ENCODE data around the gene CAMK4.

CAMK4 gene

GRCh38 chr5:111447099-111447498 is 222.9 kb downstream of the CAMK4 start:
- no peak for DNase-seq

DNA sequence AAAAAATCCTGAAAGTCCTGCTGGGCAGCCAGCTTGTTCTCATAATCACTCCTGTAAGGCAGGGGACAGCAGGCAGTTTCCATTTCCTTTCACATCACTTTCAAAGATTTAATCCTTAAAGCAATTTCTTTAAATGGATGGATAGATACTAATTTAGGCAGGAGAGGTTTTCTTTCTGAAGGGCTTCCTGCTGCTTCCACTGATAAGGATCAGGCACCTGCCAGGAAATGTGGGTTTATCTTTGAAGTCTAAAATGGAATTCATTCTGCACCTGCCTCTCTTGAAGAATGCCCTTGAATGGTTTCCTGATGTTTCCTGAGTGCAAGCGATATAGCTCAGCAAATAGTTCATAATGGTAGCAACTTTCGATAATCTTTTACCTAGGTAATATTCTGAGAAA is 223.6 kb downstream of the CAMK4 start:
- no peak for DNase-seq

- DNase-seq, result no peak
Measured at GRCh38 chr5:111453295-111453694, 229.1 kb downstream of the CAMK4 start.

DNA sequence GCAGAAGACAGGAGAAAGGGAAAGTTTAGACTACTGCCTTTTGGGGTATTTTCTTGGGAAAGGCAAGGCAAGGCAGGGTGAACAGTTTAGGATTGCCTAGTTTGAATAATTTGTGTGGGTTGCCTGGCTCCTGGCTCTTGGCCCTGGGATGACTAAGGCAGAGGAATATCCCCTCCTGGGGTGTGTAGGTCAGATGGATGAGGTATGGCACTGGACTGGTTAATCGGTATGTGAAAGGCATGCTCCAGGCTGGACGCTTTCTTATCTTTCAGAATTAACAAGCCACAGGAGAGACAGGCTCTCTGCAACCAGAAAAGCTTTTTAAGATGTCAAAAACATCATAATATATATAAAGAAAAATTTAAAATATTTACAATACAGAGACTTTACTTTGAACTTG is 229.6 kb downstream of the CAMK4 start:
- DNase-seq, result no peak

DNA sequence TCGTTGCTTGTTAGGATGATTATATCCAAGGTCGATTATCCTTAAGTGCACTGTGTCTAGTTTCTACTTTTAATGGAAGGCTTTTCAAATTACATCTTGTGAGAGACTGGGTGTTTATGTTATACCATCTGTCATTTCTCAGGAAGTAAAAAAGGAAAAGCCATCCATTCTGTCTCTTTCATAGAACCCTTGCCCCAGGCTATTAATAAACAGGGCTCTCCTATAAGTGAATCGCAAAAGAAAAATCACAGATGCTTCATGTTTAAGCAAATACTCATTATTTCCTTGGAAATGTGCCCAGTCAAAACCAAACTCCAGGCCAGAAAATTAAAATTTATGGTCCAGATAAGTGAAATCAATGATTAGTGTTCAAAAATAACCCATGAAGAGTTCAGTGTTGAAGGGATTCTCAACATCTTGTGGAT is 230.0 kb downstream of the CAMK4 start:
- DNase-seq, result no peak

GRCh38 chr5:111454776-111455175 is 230.6 kb downstream of the CAMK4 start:
- no peak for DNase-seq

DNA sequence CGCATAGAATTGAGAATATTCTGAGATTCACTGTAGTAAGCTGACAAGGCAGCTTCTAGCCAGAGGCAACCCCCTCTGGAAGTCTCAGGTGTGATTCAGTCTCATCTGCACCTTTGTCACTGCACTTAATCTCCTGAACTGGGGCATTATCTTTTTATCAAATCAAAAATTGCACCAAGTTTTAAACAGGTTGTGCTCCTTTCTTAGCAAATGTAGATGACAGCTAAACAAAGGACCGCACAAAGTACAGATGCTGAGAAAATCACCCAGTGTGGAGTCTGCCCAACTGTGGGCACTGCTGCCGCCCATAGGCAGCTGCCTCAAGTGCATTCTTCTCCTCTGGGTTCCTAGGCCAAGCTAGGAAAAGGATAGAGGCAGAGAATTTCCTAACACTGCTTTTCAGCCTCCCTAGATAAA is 237.1 kb downstream of the CAMK4 start:
- DNase-seq, result no peak

DNA sequence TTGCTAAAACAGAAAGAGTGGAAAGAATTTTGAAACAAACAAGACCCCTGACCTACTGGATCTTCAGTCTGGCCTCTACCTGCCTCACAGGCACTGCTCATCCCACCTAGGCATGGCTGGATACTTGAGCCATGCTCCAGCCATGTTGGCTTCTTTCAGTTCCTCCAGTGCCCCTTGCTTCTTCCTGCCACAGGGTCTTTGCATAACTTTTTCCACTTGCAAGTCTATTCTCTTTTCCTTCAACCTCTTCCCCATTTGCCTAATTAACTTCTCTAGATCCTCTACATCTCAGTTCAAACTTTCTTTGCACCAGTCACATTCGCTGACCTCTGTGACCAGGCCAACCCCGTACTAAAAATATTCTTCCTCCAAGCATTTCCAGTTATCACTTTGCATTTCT is 237.8 kb downstream of the CAMK4 start:
- no peak for DNase-seq

- DNase-seq, result no peak
Measured at GRCh38 chr5:111463311-111463710, 239.1 kb downstream of the CAMK4 start.

- no peak for DNase-seq
Measured at GRCh38 chr5:111469293-111469896, 245.2 kb downstream of the CAMK4 start.

DNA sequence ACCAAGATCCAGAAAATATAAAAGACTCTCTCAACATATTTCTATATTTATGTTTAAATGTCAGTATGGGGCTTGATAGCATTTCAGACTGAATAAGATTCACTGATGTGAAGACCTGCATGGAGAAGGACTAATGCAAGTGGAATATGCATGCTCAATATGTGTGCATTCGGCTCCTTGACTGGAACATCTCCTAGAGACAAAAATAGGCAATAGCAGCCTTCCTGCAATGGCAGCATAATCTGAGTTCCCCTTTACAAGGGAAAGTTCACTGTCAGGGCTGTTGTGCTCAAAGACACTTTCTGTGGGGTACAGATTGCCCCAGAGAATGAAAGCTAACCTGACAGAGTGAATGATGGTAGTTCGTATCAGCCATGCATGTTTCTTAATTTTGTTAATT is 245.7 kb downstream of the CAMK4 start:
- DNase-seq, result no peak

DNA sequence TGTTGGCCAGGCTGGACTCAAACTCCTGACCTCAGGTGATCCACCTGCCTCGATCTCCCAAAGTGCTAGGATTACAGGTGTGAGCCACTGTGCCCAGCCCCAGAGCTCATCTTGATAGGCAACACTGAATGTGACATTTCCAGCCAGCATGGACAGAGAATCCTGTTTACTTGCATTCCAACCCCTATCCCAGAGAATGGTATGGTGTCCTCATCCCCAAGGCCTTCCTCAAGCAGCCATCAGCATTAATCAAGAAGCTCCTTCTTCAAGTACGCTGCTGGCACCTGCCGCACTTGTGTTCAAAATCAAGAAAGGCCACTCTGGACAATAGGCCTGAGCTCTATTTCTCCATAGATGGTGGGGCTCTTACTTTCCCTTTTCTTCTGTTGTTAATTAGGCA is 247.9 kb downstream of the CAMK4 start:
- DNase-seq, result no peak

GRCh38 chr5:111472579-111472978 is 248.4 kb downstream of the CAMK4 start:
- no peak for DNase-seq

DNA sequence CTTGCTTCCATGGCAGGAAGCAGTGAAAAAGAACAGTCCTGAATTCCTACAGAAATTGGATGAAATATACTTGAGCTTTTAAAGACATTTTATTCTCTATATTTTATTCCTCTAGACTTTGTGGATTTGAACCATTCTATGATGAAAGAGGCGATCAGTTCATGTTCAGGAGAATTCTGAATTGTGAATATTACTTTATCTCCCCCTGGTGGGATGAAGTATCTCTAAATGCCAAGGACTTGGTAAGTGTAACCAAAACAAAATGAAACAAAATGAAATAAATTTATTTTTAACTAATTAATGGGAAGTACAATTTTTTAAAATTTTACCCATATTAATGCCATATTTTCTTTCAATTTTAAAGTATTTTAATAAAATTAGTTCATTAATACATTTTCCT is 254.1 kb downstream of the CAMK4 start:
- no peak for DNase-seq

GRCh38 chr5:111478898-111479297 is 254.7 kb downstream of the CAMK4 start:
- no peak for DNase-seq

GRCh38 chr5:111480346-111480745 is 256.2 kb downstream of the CAMK4 start:
- no peak for DNase-seq

- DNase-seq, result no peak
Measured at GRCh38 chr5:111486055-111486454, 261.9 kb downstream of the CAMK4 start.

GRCh38 chr5:111486926-111487325 is 262.7 kb downstream of the CAMK4 start:
- DNase-seq, result no peak

GRCh38 chr5:111488353-111488752 is 264.2 kb downstream of the CAMK4 start:
- no peak for DNase-seq

GRCh38 chr5:111493031-111493430 is 268.8 kb downstream of the CAMK4 start:
- DNase-seq, result no peak

DNA sequence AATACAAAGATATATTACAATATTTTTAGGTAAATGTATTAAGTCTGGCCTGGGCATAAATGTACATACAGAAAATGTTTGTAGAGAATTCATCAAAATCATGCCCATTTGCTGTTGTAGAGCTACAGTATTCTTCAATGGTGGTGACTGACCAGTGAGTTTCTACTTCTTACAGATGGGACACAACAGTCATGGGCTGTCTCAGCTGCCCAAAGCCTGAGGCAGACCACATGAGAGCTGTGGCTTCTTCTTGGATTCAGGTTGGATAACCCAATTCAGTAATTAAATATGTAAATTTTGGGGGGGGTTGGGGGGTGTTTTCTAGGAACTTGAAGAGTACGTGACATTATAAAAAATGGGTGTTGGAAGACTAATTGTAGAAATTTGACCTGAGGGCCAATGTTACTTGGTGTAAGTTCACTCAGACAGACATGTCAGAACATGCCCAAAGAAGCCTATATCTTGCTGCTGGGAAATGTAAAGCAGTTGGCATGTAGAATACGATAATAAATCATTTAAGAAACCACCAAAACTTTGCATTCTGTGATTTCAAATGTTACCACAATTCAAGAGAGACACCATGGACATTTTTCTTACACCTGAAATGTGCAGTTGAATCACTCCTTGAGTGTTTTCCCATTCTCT is 270.3 kb downstream of the CAMK4 start:
- no peak for DNase-seq

DNA sequence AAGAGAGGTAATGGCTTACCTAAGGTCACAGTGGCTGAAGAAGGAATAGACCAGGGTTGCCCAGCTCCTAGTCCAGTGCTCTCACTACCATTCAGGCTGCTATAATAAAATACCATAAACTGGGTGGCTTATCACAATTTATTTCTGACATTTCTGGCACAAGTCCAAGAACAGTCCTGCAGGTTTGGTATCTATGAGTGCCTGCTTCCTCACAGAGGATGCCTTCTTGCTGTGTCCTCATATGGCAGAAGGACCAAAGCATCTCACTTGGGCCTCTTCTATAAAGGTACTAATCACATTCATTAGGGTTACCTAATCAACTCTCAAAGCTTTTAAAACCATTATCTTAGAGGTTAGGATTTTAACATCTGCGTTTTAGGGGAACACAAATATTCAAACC is 271.0 kb downstream of the CAMK4 start:
- DNase-seq, result no peak

- DNase-seq, result no peak
Measured at GRCh38 chr5:111498346-111498745, 274.2 kb downstream of the CAMK4 start.

GRCh38 chr5:111502956-111503355 is 278.8 kb downstream of the CAMK4 start:
- DNase-seq, result no peak

DNA sequence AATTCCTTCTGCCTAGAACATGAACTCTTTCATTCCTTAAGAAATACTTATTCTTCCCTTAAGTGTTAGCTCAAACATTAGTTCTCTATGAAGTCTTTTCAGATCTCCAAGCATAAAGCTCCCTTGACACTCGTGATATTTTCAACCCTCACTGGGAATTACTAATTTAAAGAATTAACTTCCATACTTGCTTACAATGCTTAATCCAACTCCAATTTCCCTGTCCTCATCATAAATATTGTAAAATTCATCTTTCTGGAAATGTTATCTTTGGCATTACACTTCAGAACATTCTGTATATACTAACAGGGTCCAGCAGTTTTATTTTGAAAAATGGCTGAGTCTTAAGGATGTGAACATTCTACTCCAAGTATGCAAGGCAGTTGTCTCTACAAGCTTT is 280.9 kb downstream of the CAMK4 start:
- DNase-seq, result no peak
